Sciatic nerve (tissue), 2 donors: ENCODE data around the gene KHSRP. TPM values are rescaled to one million over a fixed set of nuclear protein-coding genes. Genes with fewer than 3 reads are reported as not detected.
A peak's percentile ranks its signal among the peaks of the same experiment; 100 is the strongest.

Experiments
- ATAC-seq: fragments of 200-7000 bp; cut with Tn5 transposase; one replicate; pipeline ENCODE4 v1.9.1; 2020; ENCODE audit warnings: mild to moderate bottlenecking, moderate library complexity
- DNase-seq: peaks from one replicate; pipeline ENCODE4 v3.0.0-alpha.2; 2020; ENCODE audit warnings: low spot score
- intact Hi-C: fragments of 100-400 bp; cut with DNase I; formaldehyde crosslinking; loops from one replicate; pipeline ENCODE4 v1.14.2; 2022
- total RNA-seq: library from RNA; stranded (reverse); fragmentation: NEBNext Ultra II Directional; extraction: Animal tissue kit (Norgen Biotek cat#: 25700); gene quantifications from one replicate; pipeline ENCODE4 v1.2.1, GENCODE V29; 2021
- donor health status: DM: no; HTN: no; CAD: no.
- donor health status: DM: no; HTN: no; CAD: no.

Gene KHSRP
- 161 TPM for total RNA-seq

- intact Hi-C loops: no loop called here
- no peak for ATAC-seq
- no peak for DNase-seq
Measured at GRCh38 chr19:6424195-6424938, at the start of gene KHSRP. KHSRP (minus strand) TSS chr19:6424811; CDS start chr19:6424701, 110 bp downstream.

GRCh38 chr19:6473647-6474046 lies 49.0 kb upstream of the KHSRP start:
- ATAC-seq (no peak), DNase-seq (no peak)
- intact Hi-C loops: no loop called here

- DNase-seq: no peak
- no peak for ATAC-seq
- intact Hi-C loops: no loop called here
Measured at GRCh38 chr19:6472713-6473112, 48.1 kb upstream of the KHSRP start.

GRCh38 chr19:6471076-6471475 lies 46.5 kb upstream of the KHSRP start:
- intact Hi-C loops: no loop called here

GRCh38 chr19:6470173-6470572 lies 45.6 kb upstream of the KHSRP start:
- DNase-seq (no peak), ATAC-seq (no peak)
- intact Hi-C loops: no loop called here

More at GRCh38 chr19:6471076-6471475, 46.5 kb upstream of the KHSRP start:
- ATAC-seq: no peak
- DNase-seq: no peak

GRCh38 chr19:6467384-6467783 lies 42.8 kb upstream of the KHSRP start:
- DNase-seq: no peak
- intact Hi-C loops: no loop called here
- ATAC-seq: no peak

GRCh38 chr19:6466526-6467248 lies 42.1 kb upstream of the KHSRP start:
- DNase-seq: no peak
- intact Hi-C loops: no loop called here
- ATAC-seq: no peak

- ATAC-seq (no peak), DNase-seq (no peak)
- intact Hi-C loops: no loop called here
Measured at GRCh38 chr19:6465663-6466062, 41.1 kb upstream of the KHSRP start.

- DNase-seq: no peak
Measured at GRCh38 chr19:6465006-6465405, 40.4 kb upstream of the KHSRP start.

GRCh38 chr19:6464070-6464873 lies 39.7 kb upstream of the KHSRP start, which contains the start of gene CRB3:
CRB3 (plus strand) TSS chr19:6464271; CDS start chr19:6464702, 431 bp downstream.
- ATAC-seq (no peak), DNase-seq (no peak)
- intact Hi-C loops: no loop called here

More at GRCh38 chr19:6465006-6465405, 40.4 kb upstream of the KHSRP start:
- intact Hi-C loops: no loop called here
- no peak for ATAC-seq

- peak; percentile 98 for DNase-seq
- peak; percentile 97 for ATAC-seq
- intact Hi-C loops: no loop called here
Measured at GRCh38 chr19:6460099-6460884, 35.7 kb upstream of the KHSRP start.

GRCh38 chr19:6459262-6460098 lies 34.9 kb upstream of the KHSRP start, which contains the start of gene SLC25A23:
SLC25A23 (minus strand) TSS chr19:6459792; CDS start chr19:6459628, 164 bp downstream.
- DNase-seq (peak; percentile 85), ATAC-seq (peak; percentile 87)
- intact Hi-C loops: no loop called here

GRCh38 chr19:6458695-6459261 lies 34.2 kb upstream of the KHSRP start:
- DNase-seq (no peak), ATAC-seq (no peak)
- intact Hi-C loops: no loop called here

GRCh38 chr19:6457958-6458694 lies 33.5 kb upstream of the KHSRP start:
- no peak for ATAC-seq
- intact Hi-C loops: loop anchor here (2.0 kb wide), 1 partner anchor 31 kb away; no protein-coding TSS in a partner anchor

GRCh38 chr19:6455924-6456323 lies 31.3 kb upstream of the KHSRP start:
- intact Hi-C loops: loop anchor here (2.0 kb wide), 1 partner anchor 29 kb away; no protein-coding TSS in a partner anchor
- ATAC-seq (no peak), DNase-seq (no peak)

More at GRCh38 chr19:6457958-6458694, 33.5 kb upstream of the KHSRP start:
- no peak for DNase-seq

- DNase-seq (no peak), ATAC-seq (no peak)
- intact Hi-C loops: no loop called here
Measured at GRCh38 chr19:6453951-6454565, 29.4 kb upstream of the KHSRP start.
